T-helper 1 cell treated with Interleukin-12 subunit alpha and Interleukin-12 subunit beta and Interleukin-4 antibody, amounts not matched to agents 30 μg/mL and 1 μg/mL, for 36 hours (primary cell): ENCODE measurements around the gene PBX1.

Experiments
- H3K27ac Mint-ChIP-seq: one replicate; pipeline ENCODE4 v1.8.0; 2021; ENCODE audit warnings: mild to moderate bottlenecking, mixed read lengths
- H3K27me3 Mint-ChIP-seq: one replicate; pipeline ENCODE4 v1.8.0; 2021; ENCODE audit warnings: low read depth, mixed read lengths
- H3K36me3 Mint-ChIP-seq: one replicate; pipeline ENCODE4 v1.8.0; 2021; ENCODE audit warnings: low read depth, mixed read lengths
- H3K4me1 Mint-ChIP-seq: one replicate; pipeline ENCODE4 v1.8.0; 2021; ENCODE audit warnings: low read depth, mixed read lengths
- H3K4me3 Mint-ChIP-seq: one replicate; pipeline ENCODE4 v1.8.0; 2021; ENCODE audit warnings: mild to moderate bottlenecking, moderate library complexity, mixed read lengths
- H3K9me3 Mint-ChIP-seq: one replicate; pipeline ENCODE4 v1.8.0; 2021; ENCODE audit warnings: mixed read lengths

The PBX1 gene

GRCh38 chr1:164662955-164663354 lies 104.0 kb downstream of the PBX1 start:
- Mint-ChIP-seq H3K36me3 (no peaks in the 10 kb centered on the region), H3K27me3 (no peaks in the 10 kb centered on the region), H3K4me3 (no peak overlapping the region), H3K9me3 (peaks cover 8% of the 10 kb centered on the region), H3K27ac (no peak overlapping the region), H3K4me1 (peaks cover 7% of the 10 kb centered on the region)

DNA sequence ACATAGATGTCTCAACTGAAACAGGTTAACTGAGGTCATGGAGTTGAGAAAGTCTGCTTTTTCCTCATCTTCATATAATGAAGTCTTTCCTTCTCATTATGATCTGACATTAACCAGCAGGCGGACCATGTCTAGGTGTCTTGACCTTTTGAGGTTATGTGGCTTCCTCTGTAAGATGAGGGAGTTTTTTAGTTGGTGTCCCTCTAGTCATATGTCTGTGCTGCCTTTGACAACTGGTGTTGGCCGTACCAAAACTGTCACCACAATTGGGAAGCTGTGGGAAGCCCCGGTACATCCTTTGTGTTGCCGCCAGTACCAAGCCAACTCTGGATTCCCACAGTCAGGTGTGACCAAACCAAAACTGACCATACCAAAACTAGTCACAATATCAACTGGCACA lies 105.1 kb downstream of the PBX1 start:
- no peak overlapping the region for H3K4me3 Mint-ChIP-seq
- peaks cover 11% of the 10 kb centered on the region for H3K9me3 Mint-ChIP-seq
- H3K27ac Mint-ChIP-seq = no peak overlapping the region
- H3K4me1 Mint-ChIP-seq = peaks cover 7% of the 10 kb centered on the region
- no peaks in the 10 kb centered on the region for H3K36me3 Mint-ChIP-seq
- no peaks in the 10 kb centered on the region for H3K27me3 Mint-ChIP-seq

- no peaks in the 10 kb centered on the region for H3K36me3 Mint-ChIP-seq
- H3K9me3 Mint-ChIP-seq = peaks cover 26% of the 10 kb centered on the region
- no peaks in the 10 kb centered on the region for H3K4me1 Mint-ChIP-seq
- H3K4me3 Mint-ChIP-seq = no peak overlapping the region
- H3K27me3 Mint-ChIP-seq = no peaks in the 10 kb centered on the region
- no peak overlapping the region for H3K27ac Mint-ChIP-seq
Observed at GRCh38 chr1:164667001-164667400, 108.0 kb downstream of the PBX1 start.

DNA sequence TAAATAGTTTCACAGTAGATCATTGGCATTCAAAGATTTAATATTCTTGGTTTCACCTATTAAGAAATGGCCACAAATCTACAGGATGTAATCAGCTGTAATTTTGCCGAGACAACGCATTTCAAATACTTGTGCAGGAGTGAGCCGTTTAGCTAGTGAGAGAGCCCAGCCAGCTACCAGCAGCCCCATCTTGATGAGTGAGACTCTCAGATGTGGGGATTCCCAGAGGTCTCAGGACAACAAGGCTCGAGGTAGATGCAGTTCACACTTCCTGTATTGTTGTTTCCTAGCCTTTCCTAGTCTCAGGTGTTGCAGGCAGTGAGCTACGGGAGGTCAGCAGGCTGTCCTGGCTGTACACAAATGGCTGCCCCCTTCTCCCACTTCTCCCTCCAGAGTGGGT lies 108.6 kb downstream of the PBX1 start:
- Mint-ChIP-seq H3K9me3 (peaks cover 28% of the 10 kb centered on the region), H3K36me3 (no peaks in the 10 kb centered on the region), H3K4me3 (no peak overlapping the region), H3K27me3 (no peaks in the 10 kb centered on the region), H3K27ac (no peak overlapping the region), H3K4me1 (no peaks in the 10 kb centered on the region)

DNA sequence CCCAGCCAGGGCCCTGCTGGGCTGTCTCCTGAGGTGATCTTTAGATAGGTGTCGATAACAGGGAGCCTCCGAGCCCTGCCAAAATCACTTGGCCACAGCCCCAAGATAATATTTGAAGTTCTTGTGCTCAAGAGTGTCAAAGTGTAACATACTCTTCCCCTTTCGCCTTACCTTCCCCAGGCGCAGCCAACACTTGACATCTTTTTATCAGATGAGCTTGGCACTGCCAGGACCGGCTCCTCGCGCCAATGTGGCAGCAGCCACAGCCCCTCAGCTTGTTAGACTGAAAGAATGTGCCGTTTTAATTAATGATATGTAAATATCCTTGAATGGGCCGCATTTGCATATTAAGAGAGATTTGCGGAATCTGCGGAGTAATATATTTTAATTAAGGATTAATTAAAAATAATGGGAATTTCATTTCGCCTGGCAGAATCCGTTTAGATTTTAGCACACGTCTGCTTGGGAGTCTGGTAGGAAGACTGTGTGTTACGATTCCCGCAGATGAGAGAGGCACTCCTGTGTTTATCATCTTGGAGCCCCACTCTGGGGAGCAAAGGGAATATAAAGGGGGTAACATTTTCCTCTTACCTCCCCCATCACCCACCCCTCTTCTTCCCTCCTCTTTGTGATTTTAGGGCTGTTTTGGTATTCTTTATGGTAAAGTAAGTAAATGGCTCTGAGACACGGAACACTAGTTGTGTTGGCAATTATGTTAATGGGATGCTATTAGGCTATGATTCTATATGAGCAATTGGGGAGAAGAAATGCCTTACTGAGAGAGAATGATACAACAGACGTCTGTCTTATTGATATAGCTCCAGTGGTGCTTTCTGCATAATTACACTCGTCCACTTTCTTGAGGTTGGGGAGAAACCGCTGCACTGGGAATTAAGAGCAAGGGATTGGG lies 109.8 kb downstream of the PBX1 start:
- Mint-ChIP-seq H3K27ac (no peak overlapping the region), H3K36me3 (no peaks in the 10 kb centered on the region), H3K4me3 (no peak overlapping the region), H3K9me3 (peaks cover 21% of the 10 kb centered on the region), H3K27me3 (no peaks in the 10 kb centered on the region), H3K4me1 (no peaks in the 10 kb centered on the region)

DNA sequence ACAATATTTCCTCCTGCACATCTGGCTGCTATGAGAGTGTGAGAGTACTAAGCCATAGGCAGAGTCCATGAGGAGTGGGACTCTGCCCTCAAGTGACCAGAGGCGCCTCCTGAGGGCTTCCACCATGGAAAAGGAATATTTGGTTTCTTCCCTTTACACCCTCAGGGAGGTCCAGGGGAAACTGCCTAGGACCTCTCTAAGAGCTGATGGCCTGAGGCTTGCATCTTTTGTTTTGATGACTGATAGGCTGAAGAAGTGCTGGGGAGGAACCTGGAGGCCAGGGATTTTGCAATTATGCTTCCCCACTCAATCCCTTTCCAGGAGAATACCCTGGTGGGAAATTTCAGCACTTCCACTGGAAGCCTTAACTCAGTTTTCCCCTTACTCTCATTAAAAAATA lies 111.0 kb downstream of the PBX1 start:
- no peaks in the 10 kb centered on the region for H3K4me1 Mint-ChIP-seq
- no peaks in the 10 kb centered on the region for H3K36me3 Mint-ChIP-seq
- peaks cover 19% of the 10 kb centered on the region for H3K9me3 Mint-ChIP-seq
- no peak overlapping the region for H3K27ac Mint-ChIP-seq
- H3K27me3 Mint-ChIP-seq = no peaks in the 10 kb centered on the region
- no peak overlapping the region for H3K4me3 Mint-ChIP-seq

DNA sequence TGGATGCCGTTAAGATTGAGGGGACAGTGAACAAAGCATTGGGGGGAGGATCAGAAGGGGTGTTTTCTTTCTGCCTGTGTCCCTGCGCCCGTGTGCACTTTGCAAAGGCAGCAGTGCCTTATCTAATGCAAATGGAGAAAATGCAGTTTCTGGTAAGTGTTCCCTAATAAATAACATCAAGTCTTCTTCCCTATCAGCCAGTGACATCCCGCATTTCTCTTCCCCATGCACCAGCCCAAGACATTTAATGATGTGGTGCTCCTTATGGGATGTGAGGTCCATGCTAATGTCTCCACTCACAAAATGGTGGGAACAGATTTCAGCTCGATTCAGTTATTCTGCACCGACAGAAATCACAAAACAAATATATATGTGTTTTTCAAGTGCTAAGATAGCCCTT lies 111.8 kb downstream of the PBX1 start:
- no peak overlapping the region for H3K4me3 Mint-ChIP-seq
- H3K36me3 Mint-ChIP-seq = no peaks in the 10 kb centered on the region
- H3K27ac Mint-ChIP-seq = no peak overlapping the region
- no peaks in the 10 kb centered on the region for H3K27me3 Mint-ChIP-seq
- H3K4me1 Mint-ChIP-seq = no peaks in the 10 kb centered on the region
- peaks cover 19% of the 10 kb centered on the region for H3K9me3 Mint-ChIP-seq

GRCh38 chr1:164671323-164671965 lies 112.5 kb downstream of the PBX1 start:
- H3K27me3 Mint-ChIP-seq = no peaks in the 10 kb centered on the region

DNA sequence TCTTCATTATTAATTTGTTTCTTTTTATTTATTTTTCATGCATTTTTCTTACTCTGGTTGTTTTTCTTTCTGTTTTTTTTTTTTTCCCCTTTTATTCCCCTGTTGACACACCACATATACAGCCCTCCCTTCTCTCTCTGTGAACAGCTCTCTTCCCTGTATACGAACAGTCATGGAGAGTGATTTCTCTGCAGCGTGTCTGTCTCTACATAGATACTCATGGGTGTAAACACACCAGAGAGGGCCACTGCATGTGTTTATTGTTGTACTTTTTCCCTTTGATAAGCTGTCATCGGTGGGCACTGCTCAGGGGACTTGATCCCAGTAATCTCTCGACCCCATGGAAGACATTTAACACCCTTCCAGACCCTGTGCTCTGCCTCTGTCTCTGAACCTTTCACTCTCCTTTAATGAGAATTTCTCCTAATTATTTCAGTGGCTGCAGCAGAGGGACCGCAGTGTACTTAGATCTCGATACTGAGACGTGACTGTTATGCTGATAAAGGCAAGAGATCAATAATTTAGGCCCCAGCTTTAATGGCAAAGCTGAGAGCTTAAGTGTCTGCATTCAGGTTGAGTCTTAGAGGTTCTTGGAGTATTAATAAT lies 113.1 kb downstream of the PBX1 start:
- H3K27ac Mint-ChIP-seq = no peak overlapping the region
- no peak overlapping the region for H3K4me3 Mint-ChIP-seq
- peaks cover 19% of the 10 kb centered on the region for H3K9me3 Mint-ChIP-seq
- no peaks in the 10 kb centered on the region for H3K4me1 Mint-ChIP-seq
- H3K36me3 Mint-ChIP-seq = no peaks in the 10 kb centered on the region
- H3K27me3 Mint-ChIP-seq = no peaks in the 10 kb centered on the region

More at GRCh38 chr1:164671323-164671965, 112.5 kb downstream of the PBX1 start:
- Mint-ChIP-seq H3K9me3 (peaks cover 19% of the 10 kb centered on the region), H3K36me3 (no peaks in the 10 kb centered on the region), H3K27ac (no peak overlapping the region), H3K4me1 (no peaks in the 10 kb centered on the region), H3K4me3 (no peak overlapping the region)

DNA sequence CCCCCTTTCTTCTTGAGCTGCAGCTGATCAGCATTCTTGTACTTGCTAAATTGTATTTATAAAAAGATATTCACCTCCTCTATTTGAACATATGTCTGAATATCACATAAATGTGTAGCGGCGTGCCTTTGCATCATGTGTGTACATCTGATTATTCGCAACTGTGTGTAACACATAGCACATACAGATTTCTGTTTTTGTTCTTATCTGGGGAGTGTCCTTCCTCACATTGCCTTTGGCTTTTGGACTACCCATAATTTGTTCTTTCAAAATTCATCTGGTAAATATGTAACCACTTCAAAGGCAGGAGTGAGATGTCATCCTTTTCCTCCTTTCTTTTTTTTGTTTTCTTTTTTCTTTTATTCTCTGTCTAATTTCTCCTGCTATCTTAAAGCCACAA lies 113.6 kb downstream of the PBX1 start:
- H3K9me3 Mint-ChIP-seq = peaks cover 24% of the 10 kb centered on the region
- H3K4me3 Mint-ChIP-seq = no peak overlapping the region
- H3K27ac Mint-ChIP-seq = no peak overlapping the region
- no peaks in the 10 kb centered on the region for H3K36me3 Mint-ChIP-seq
- no peaks in the 10 kb centered on the region for H3K27me3 Mint-ChIP-seq
- H3K4me1 Mint-ChIP-seq = no peaks in the 10 kb centered on the region

- H3K27me3 Mint-ChIP-seq = no peaks in the 10 kb centered on the region
- H3K9me3 Mint-ChIP-seq = peaks cover 24% of the 10 kb centered on the region
- H3K27ac Mint-ChIP-seq = no peak overlapping the region
- no peak overlapping the region for H3K4me3 Mint-ChIP-seq
- no peaks in the 10 kb centered on the region for H3K4me1 Mint-ChIP-seq
- no peaks in the 10 kb centered on the region for H3K36me3 Mint-ChIP-seq
Observed at GRCh38 chr1:164673584-164674214, 114.7 kb downstream of the PBX1 start.

DNA sequence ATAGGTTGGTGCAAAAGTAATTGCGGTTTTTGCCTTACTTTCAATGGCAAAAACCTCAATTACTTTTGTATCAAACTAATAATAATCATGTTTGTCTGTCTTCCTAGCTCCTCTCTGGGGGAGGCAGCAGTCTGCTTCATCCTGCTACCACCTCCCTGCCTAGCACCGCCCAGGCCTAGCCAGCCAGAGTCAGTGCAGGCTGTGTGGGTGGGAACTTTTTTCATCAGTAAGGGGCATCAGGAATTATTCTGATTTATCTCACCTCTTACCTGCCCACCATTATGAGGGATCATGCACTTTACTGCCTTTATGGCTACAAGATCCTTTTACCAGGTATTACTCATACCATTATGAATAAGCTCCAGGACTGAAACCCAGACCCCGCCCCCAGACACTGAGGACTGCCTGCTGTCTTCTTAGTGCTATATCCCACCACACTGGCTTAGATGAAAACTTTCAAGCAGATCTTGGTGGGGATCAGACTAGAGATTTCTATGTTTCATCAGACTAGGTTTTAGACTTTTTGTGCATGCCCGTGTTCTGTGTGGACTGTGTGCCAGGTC lies 116.4 kb downstream of the PBX1 start:
- no peak overlapping the region for H3K27ac Mint-ChIP-seq

DNA sequence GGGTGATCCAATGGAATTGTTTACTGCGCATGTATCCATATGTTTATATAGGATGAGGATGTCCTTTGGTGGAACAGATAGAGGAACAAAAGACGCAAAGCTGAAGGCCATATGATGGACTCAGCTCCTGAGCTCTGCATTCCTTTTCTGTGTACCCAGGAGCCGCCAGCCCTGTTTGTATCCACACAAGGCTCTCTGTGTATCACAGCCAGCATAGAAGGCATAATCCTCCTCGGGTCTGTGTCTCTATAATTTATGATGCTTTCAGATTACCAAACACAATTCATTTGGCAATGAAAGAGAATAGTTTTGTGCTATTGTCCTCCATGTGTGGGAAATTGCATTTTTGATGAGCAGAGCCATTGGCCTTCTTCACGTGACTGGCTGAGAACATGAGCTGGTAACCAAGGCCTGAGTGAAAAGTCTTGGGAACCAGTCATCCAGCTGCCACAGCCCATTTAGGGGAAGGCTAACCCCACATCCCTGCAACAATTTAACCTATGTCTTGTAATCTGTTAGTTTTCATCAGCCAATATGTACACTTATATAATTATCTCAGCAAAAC lies 119.2 kb downstream of the PBX1 start:
- Mint-ChIP-seq H3K27ac (no peak overlapping the region), H3K9me3 (peaks cover 4% of the 10 kb centered on the region), H3K36me3 (no peaks in the 10 kb centered on the region), H3K4me3 (no peak overlapping the region), H3K4me1 (no peaks in the 10 kb centered on the region), H3K27me3 (no peaks in the 10 kb centered on the region)

More for the DNA sequence above, 116.4 kb downstream of the PBX1 start:
- Mint-ChIP-seq H3K4me3 (no peak overlapping the region), H3K4me1 (no peaks in the 10 kb centered on the region), H3K9me3 (peaks cover 11% of the 10 kb centered on the region), H3K36me3 (no peaks in the 10 kb centered on the region), H3K27me3 (no peaks in the 10 kb centered on the region)

DNA sequence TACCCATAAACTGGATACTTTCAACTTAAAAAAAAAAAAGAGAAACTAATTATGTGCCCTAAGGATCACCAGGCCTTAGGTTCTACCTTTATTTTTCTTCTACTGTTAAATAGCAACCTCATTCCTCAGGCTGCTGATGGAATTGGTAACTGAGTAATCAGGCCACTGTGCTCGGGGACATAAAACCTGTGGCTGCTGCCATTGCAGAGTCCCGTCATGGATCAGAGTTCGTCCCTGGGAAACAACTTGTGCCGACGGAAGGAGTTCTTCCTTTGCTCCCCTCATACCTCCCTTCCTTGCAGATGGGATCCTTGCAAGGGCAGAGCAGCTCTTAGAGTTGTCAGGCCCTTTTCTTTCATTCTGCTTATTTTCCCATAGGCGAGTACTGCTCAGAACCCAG lies 123.6 kb downstream of the PBX1 start:
- Mint-ChIP-seq H3K27ac (no peak overlapping the region), H3K27me3 (no peaks in the 10 kb centered on the region), H3K36me3 (no peaks in the 10 kb centered on the region), H3K4me3 (no peak overlapping the region), H3K9me3 (peaks cover under 1% of the 10 kb centered on the region), H3K4me1 (no peaks in the 10 kb centered on the region)
